ENCODE measurements around the gene AUP1.
A peak's percentile ranks its signal among the peaks of the same experiment; 100 is the strongest.

Gene AUP1

DNA sequence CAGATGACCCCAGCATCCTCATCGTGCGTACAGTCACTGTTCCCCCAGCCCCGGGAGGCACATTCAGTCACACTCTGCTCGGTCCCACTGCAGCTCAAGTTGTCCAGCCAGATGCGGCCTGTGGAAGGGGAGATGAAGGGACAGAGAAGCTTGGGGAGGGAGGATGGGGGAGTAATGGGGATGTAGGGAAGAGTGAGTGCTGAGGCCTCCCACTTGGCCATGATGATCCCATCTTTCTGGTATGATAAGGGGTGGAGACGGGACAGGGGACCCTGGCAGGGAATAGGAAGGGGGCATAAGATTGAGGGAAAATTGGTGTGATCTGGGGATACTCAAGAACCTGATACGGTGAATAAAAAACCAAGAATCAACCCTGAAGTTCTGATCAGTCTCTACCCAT lies 20.7 kb upstream of the AUP1 start:
- H3K27me3 ChIP-seq (ENCODE audit: control insufficient read depth, insufficient read depth, low read length): peaks cover 4% of the 10 kb centered on the region; the same call in 1 of the 2 replicates
- no peaks in the 10 kb centered on the region for H3K36me3 ChIP-seq (ENCODE audit: control insufficient read depth, insufficient read depth, low read length)
- no peak for DNase-seq (ENCODE audit: low read depth, low spot score)
- WGBS (ENCODE audit: insufficient coverage, insufficient read length): no CpG with 5 or more reads among the region's 7 CpGs
- no peak overlapping the region for H3K4me3 ChIP-seq (ENCODE audit: low read length)
- H3K4me1 ChIP-seq (ENCODE audit: control insufficient read depth, insufficient read depth, low read length): peaks cover 1% of the 10 kb centered on the region; the same call in 1 of the 2 replicates
- no peaks in the 10 kb centered on the region for H3K9me3 ChIP-seq (ENCODE audit: control insufficient read depth, insufficient read depth, low read length)
- no peak overlapping the region for H3K27ac ChIP-seq (ENCODE audit: low read length)

- no peaks in the 10 kb centered on the region for H3K36me3 ChIP-seq (ENCODE audit: control insufficient read depth, insufficient read depth, low read length)
- H3K27ac ChIP-seq (ENCODE audit: low read length): no peak overlapping the region
- H3K9me3 ChIP-seq (ENCODE audit: control insufficient read depth, insufficient read depth, low read length): no peaks in the 10 kb centered on the region
- no CpG with 5 or more reads among the region's 85 CpGs for WGBS (ENCODE audit: insufficient coverage, insufficient read length)
- no peak for DNase-seq (ENCODE audit: low read depth, low spot score)
- H3K4me1 ChIP-seq (ENCODE audit: control insufficient read depth, insufficient read depth, low read length): peaks cover 1% of the 10 kb centered on the region; the same call in 1 of the 2 replicates
- H3K4me3 ChIP-seq (ENCODE audit: low read length): peak overlapping the region; percentile 53
- peaks cover 4% of the 10 kb centered on the region; the same call in 1 of the 2 replicates for H3K27me3 ChIP-seq (ENCODE audit: control insufficient read depth, insufficient read depth, low read length)
Measured at GRCh38 chr2:74548900-74549826, 19.7 kb upstream of the AUP1 start.

GRCh38 chr2:74548285-74548899 lies 18.9 kb upstream of the AUP1 start:
- Histone ChIP-seq H3K9me3 (ENCODE audit: control insufficient read depth, insufficient read depth, low read length) (no peaks in the 10 kb centered on the region), H3K36me3 (ENCODE audit: control insufficient read depth, insufficient read depth, low read length) (no peaks in the 10 kb centered on the region), H3K27ac (ENCODE audit: low read length) (no peak overlapping the region), H3K4me3 (ENCODE audit: low read length) (peak overlapping the region; percentile 53), H3K4me1 (ENCODE audit: control insufficient read depth, insufficient read depth, low read length) (peaks cover 1% of the 10 kb centered on the region; the same call in 1 of the 2 replicates), H3K27me3 (ENCODE audit: control insufficient read depth, insufficient read depth, low read length) (peaks cover 4% of the 10 kb centered on the region; the same call in 1 of the 2 replicates)
- no peak for DNase-seq (ENCODE audit: low read depth, low spot score)
- WGBS (ENCODE audit: insufficient coverage, insufficient read length): no CpG with 5 or more reads among the region's 26 CpGs

DNA sequence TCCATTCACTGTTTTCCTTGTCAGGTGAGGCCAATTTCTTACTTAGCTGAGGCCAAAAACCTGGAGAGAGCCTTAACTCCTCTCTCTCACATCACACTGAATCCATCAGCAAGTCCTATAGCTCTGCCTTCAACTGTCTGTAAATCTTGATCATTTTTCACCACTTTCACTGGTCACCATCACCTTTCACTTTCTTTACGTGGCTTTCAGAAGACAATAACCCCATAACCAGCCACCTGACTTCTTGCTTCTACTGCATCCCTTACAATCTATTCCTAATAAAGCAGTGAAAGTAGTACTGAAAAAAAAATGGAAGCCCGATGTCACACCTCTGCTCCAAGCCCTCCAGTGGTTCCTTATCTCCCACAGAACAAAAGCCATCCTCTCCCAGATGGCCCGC lies 16.5 kb upstream of the AUP1 start:
- peaks cover 1% of the 10 kb centered on the region; the same call in 1 of the 2 replicates for H3K4me1 ChIP-seq (ENCODE audit: control insufficient read depth, insufficient read depth, low read length)
- no peaks in the 10 kb centered on the region for H3K36me3 ChIP-seq (ENCODE audit: control insufficient read depth, insufficient read depth, low read length)
- no peak overlapping the region for H3K4me3 ChIP-seq (ENCODE audit: low read length)
- no peak overlapping the region for H3K27ac ChIP-seq (ENCODE audit: low read length)
- no CpG with 5 or more reads among the region's 3 CpGs for WGBS (ENCODE audit: insufficient coverage, insufficient read length)
- DNase-seq (ENCODE audit: low read depth, low spot score): no peak
- no peaks in the 10 kb centered on the region for H3K9me3 ChIP-seq (ENCODE audit: control insufficient read depth, insufficient read depth, low read length)
- peaks cover 4% of the 10 kb centered on the region; the same call in 1 of the 2 replicates for H3K27me3 ChIP-seq (ENCODE audit: control insufficient read depth, insufficient read depth, low read length)

GRCh38 chr2:74544634-74545033 lies 15.1 kb upstream of the AUP1 start:
- Histone ChIP-seq H3K27ac (ENCODE audit: low read length) (no peak overlapping the region), H3K36me3 (ENCODE audit: control insufficient read depth, insufficient read depth, low read length) (no peaks in the 10 kb centered on the region), H3K9me3 (ENCODE audit: control insufficient read depth, insufficient read depth, low read length) (no peaks in the 10 kb centered on the region), H3K4me1 (ENCODE audit: control insufficient read depth, insufficient read depth, low read length) (no peaks in the 10 kb centered on the region; the same call in 1 of the 2 replicates), H3K4me3 (ENCODE audit: low read length) (no peak overlapping the region), H3K27me3 (ENCODE audit: control insufficient read depth, insufficient read depth, low read length) (peaks cover 2% of the 10 kb centered on the region; the same call in 1 of the 2 replicates)
- WGBS (ENCODE audit: insufficient coverage, insufficient read length): no CpG with 5 or more reads among the region's 3 CpGs
- DNase-seq (ENCODE audit: low read depth, low spot score): no peak

- H3K4me1 ChIP-seq (ENCODE audit: control insufficient read depth, insufficient read depth, low read length): no peaks in the 10 kb centered on the region
- WGBS (ENCODE audit: insufficient coverage, insufficient read length): no CpG with 5 or more reads among the region's 1 CpG
- no peaks in the 10 kb centered on the region for H3K9me3 ChIP-seq (ENCODE audit: control insufficient read depth, insufficient read depth, low read length)
- peaks cover 2% of the 10 kb centered on the region; the same call in 1 of the 2 replicates for H3K27me3 ChIP-seq (ENCODE audit: control insufficient read depth, insufficient read depth, low read length)
- DNase-seq (ENCODE audit: low read depth, low spot score): no peak
- H3K36me3 ChIP-seq (ENCODE audit: control insufficient read depth, insufficient read depth, low read length): no peaks in the 10 kb centered on the region
- no peak overlapping the region for H3K27ac ChIP-seq (ENCODE audit: low read length)
- no peak overlapping the region for H3K4me3 ChIP-seq (ENCODE audit: low read length)
Measured at GRCh38 chr2:74542978-74543377, 13.5 kb upstream of the AUP1 start.

GRCh38 chr2:74540291-74540690 lies 10.8 kb upstream of the AUP1 start:
- DNase-seq (ENCODE audit: low read depth, low spot score): no peak
- no CpG with 5 or more reads among the region's 5 CpGs for WGBS (ENCODE audit: insufficient coverage, insufficient read length)
- Histone ChIP-seq H3K4me3 (ENCODE audit: low read length) (no peak overlapping the region), H3K27ac (ENCODE audit: low read length) (no peak overlapping the region), H3K9me3 (ENCODE audit: control insufficient read depth, insufficient read depth, low read length) (no peaks in the 10 kb centered on the region), H3K27me3 (ENCODE audit: control insufficient read depth, insufficient read depth, low read length) (no peaks in the 10 kb centered on the region), H3K4me1 (ENCODE audit: control insufficient read depth, insufficient read depth, low read length) (no peaks in the 10 kb centered on the region), H3K36me3 (ENCODE audit: control insufficient read depth, insufficient read depth, low read length) (peaks cover 3% of the 10 kb centered on the region; the same call in 1 of the 2 replicates)

DNA sequence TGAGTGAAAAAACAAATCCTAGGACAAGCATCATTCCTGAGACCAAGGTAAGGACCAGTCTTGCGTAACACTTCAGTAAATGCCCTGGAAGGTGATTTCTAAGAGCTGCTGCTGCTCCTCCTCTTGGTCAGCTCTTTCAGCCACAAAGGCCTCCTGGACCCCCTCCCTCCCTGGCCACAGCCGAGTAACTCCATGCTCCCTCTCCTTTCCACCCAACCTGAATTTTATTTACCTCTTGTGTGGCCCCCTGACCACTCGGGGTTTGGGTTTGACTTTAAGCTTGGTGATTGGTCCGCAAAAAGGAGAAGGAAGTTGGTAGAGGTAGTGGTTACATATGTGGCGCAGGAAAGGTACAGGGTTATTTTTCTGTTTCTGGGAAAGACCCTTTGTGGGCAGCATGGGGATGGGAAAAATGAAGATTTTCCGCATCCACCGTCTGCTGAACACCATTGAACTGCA lies 9.4 kb upstream of the AUP1 start:
- Histone ChIP-seq H3K36me3 (ENCODE audit: control insufficient read depth, insufficient read depth, low read length) (peaks cover 3% of the 10 kb centered on the region; the same call in 1 of the 2 replicates), H3K27me3 (ENCODE audit: control insufficient read depth, insufficient read depth, low read length) (no peaks in the 10 kb centered on the region), H3K9me3 (ENCODE audit: control insufficient read depth, insufficient read depth, low read length) (no peaks in the 10 kb centered on the region), H3K4me1 (ENCODE audit: control insufficient read depth, insufficient read depth, low read length) (no peaks in the 10 kb centered on the region), H3K4me3 (ENCODE audit: low read length) (no peak overlapping the region), H3K27ac (ENCODE audit: low read length) (no peak overlapping the region)
- WGBS (ENCODE audit: insufficient coverage, insufficient read length): no CpG with 5 or more reads among the region's 7 CpGs
- no peak for DNase-seq (ENCODE audit: low read depth, low spot score)

DNA sequence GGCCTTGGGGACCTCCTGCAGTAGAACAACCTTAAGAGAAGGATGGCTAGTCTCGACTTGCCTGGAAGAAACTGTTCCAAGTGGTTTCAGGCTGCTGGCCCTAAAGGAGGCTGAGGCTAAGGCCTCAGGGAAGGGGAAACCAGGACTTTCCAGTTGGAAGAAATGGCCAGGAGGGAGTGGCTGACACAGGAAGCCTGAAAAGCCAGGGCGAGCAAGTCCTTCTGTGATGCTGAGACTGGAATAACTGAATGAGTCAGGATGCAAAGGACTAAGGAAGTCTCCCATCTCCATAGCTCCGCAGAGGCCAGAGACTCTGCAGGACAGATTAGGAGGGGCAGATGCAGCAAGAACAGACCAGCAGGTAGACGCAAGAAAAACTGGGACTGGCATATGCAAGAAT lies 7.6 kb upstream of the AUP1 start:
- H3K4me1 ChIP-seq (ENCODE audit: control insufficient read depth, insufficient read depth, low read length): no peaks in the 10 kb centered on the region
- WGBS (ENCODE audit: insufficient coverage, insufficient read length): no CpG with 5 or more reads among the region's 4 CpGs
- no peaks in the 10 kb centered on the region for H3K9me3 ChIP-seq (ENCODE audit: control insufficient read depth, insufficient read depth, low read length)
- peaks cover 10% of the 10 kb centered on the region; the same call in 1 of the 2 replicates for H3K36me3 ChIP-seq (ENCODE audit: control insufficient read depth, insufficient read depth, low read length)
- H3K4me3 ChIP-seq (ENCODE audit: low read length): no peak overlapping the region
- no peak overlapping the region for H3K27ac ChIP-seq (ENCODE audit: low read length)
- H3K27me3 ChIP-seq (ENCODE audit: control insufficient read depth, insufficient read depth, low read length): no peaks in the 10 kb centered on the region
- DNase-seq (ENCODE audit: low read depth, low spot score): no peak

DNA sequence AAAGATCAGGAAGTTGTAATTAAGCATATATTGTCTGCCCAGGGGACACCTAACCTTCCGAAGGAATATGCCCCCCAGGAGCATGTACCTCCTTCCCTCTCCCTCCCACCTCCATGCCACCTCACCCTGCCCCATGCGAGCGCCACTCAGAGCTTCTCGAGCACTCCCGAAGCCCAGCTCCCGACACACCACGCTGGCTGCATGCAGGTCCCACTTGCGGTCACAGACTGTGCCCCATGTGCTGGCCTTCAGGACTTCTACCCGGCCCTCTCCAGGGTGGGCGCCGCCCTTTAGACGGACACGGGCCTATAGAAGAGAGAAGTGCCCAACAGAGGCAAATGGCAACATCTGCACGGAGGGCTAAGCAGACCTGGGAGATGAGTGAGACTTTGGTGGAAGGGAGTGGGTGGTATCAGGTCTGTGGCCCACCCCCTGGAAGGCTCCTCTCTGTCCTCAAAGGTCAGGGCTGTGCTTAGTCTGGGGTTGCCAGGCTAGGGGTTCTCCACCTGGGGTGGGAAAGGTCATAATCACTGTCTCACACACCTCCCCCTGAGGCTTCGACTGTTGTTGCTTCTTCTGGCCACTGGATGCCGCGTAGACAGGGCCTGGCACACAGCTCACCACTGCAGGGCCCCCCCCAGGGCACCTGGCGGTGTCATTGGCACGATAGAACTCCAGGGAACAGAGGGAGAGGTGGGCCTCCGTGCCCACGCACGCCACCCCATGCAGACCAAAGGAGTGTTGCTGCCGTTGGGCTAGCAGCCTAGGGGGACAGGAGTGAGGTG lies 6.9 kb upstream of the AUP1 start:
- WGBS (ENCODE audit: insufficient coverage, insufficient read length): no CpG with 5 or more reads among the region's 23 CpGs
- H3K4me3 ChIP-seq (ENCODE audit: low read length): no peak overlapping the region
- no peaks in the 10 kb centered on the region for H3K9me3 ChIP-seq (ENCODE audit: control insufficient read depth, insufficient read depth, low read length)
- DNase-seq (ENCODE audit: low read depth, low spot score): no peak
- H3K27ac ChIP-seq (ENCODE audit: low read length): no peak overlapping the region
- H3K4me1 ChIP-seq (ENCODE audit: control insufficient read depth, insufficient read depth, low read length): no peaks in the 10 kb centered on the region
- peaks cover 10% of the 10 kb centered on the region; the same call in 1 of the 2 replicates for H3K36me3 ChIP-seq (ENCODE audit: control insufficient read depth, insufficient read depth, low read length)
- no peaks in the 10 kb centered on the region for H3K27me3 ChIP-seq (ENCODE audit: control insufficient read depth, insufficient read depth, low read length)
